Loucy (cell line): ENCODE results near the gene LY6G6D.

Experiments
- H2AFZ ChIP-seq: fragments of 200-600 bp; sonication (generic); 2 replicates; pipeline ENCODE4 v1.6.0; 2016; ENCODE audit warnings: antibody characterized with exemption, mild to moderate bottlenecking, low read length, moderate library complexity
- H3F3A ChIP-seq: fragments of 200-600 bp; 2 replicates; pipeline ENCODE4 v1.6.0; 2016; ENCODE audit warnings: antibody characterized with exemption, low read depth, mild to moderate bottlenecking
- H3K27me3 ChIP-seq: fragments of 200-600 bp; sonication (generic); 2 replicates; pipeline ENCODE4 v1.6.1; 2014; ENCODE audit warnings: low read length, mild to moderate bottlenecking; ENCODE audit not compliant: insufficient read depth, poor library complexity, severe bottlenecking
- H3K36me3 ChIP-seq: fragments of 200-600 bp; sonication (generic); 2 replicates; pipeline ENCODE4 v1.6.1; 2016; ENCODE audit warnings: low read length; ENCODE audit not compliant: insufficient read depth
- H3K4me1 ChIP-seq: fragments of 200-600 bp; sonication (generic); 2 replicates; pipeline ENCODE4 v1.5.1; 2014; ENCODE audit warnings: low read length, mild to moderate bottlenecking; ENCODE audit not compliant: insufficient read depth, poor library complexity, severe bottlenecking
- H3K4me2 ChIP-seq: fragments of 200-600 bp; sonication (generic); 2 replicates; pipeline ENCODE4 v1.6.0; 2014; ENCODE audit warnings: antibody characterized with exemption, low read length, low read depth, mild to moderate bottlenecking; ENCODE audit not compliant: poor library complexity, severe bottlenecking
- H3K4me3 ChIP-seq: fragments of 200-600 bp; sonication (generic); 2 replicates; pipeline ENCODE4 v1.5.1; 2014; ENCODE audit warnings: low read length, mild to moderate bottlenecking, mixed read lengths; ENCODE audit not compliant: poor library complexity, severe bottlenecking
- H3K79me2 ChIP-seq: fragments of 200-600 bp; sonication (generic); 2 replicates; pipeline ENCODE4 v1.6.1; 2014; ENCODE audit warnings: low read length; ENCODE audit not compliant: insufficient read depth
- H3K9ac ChIP-seq: fragments of 200-600 bp; sonication (generic); 2 replicates; pipeline ENCODE4 v1.6.0; 2014; ENCODE audit warnings: mild to moderate bottlenecking, low read depth, low read length, moderate library complexity; ENCODE audit not compliant: poor library complexity, severe bottlenecking
- H3K9me2 ChIP-seq: fragments of 200-600 bp; sonication (generic); replicated peaks from 2 replicates; pipeline ENCODE4 v1.6.1; 2016; ENCODE audit warnings: low read depth, low read length, mixed read lengths
- H3K9me3 ChIP-seq: fragments of 200-600 bp; sonication (generic); 2 replicates; pipeline ENCODE4 v1.6.1; 2014; ENCODE audit warnings: mild to moderate bottlenecking, antibody characterized with exemption, low read length, low read depth; ENCODE audit not compliant: insufficient read depth
- H4K20me1 ChIP-seq: fragments of 200-600 bp; sonication (generic); 2 replicates; pipeline ENCODE4 v1.6.0; 2014; ENCODE audit warnings: antibody characterized with exemption, low read length, mild to moderate bottlenecking; ENCODE audit not compliant: insufficient read depth, poor library complexity, severe bottlenecking
- EZH2phosphoT487 ChIP-seq: fragments of 200-600 bp; IDR thresholded peaks from 2 replicates; pipeline ENCODE4 v1.6.1; 2018; ENCODE audit warnings: antibody characterized with exemption, mild to moderate bottlenecking, moderate library complexity, borderline replicate concordance
- TF ChIP-seq, protein P1 (sequence below): fragments of 200-600 bp; sonication (generic); conservative IDR thresholded peaks from 2 replicates; pipeline ENCODE4 v1.5.1; 2014; ENCODE audit warnings: mild to moderate bottlenecking, antibody characterized with exemption, low read length

The LY6G6D gene

DNA sequence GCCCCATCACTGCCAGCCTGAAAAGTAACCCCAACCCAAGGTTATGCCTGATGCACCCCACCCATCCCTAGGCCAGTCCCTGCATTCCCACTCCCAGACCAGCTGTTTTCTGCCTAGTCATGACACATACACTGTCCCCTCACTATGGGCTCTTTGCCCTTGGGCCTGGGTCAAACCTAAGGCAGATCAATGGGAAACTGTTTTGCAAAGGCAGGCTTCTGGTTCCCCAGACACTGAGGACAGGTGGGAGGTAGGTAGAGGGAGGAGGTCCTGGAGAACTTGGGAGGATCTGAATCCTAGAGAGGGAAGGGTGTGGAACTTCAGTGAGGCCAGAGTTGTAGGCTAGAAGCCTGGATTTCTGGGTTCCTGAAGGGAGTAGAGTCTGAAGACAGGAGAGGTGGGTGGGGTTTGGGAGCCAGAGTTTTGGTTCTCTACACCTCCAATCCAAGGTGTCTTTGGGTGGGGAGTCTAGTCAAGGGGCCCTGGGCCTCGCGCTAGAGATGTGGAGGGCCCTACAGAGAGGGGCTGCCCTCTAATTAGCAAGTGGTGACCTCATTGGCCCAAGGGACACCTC is 19.2 kb downstream of the LY6G6D start:
- peaks cover 75% of the 10 kb centered on the region for H3K79me2 ChIP-seq
- no peaks in the 10 kb centered on the region for H3K9me3 ChIP-seq
- H3K4me1 ChIP-seq = peaks cover 61% of the 10 kb centered on the region
- peaks cover 36% of the 10 kb centered on the region for H4K20me1 ChIP-seq
- H3K36me3 ChIP-seq = peaks cover 35% of the 10 kb centered on the region
- H3K27me3 ChIP-seq = peaks cover 9% of the 10 kb centered on the region
- no peaks in the 10 kb centered on the region for H3K9me2 ChIP-seq
- peaks cover 23% of the 10 kb centered on the region for H3F3A ChIP-seq
- peak overlapping the region; percentile 99 for H3K4me2 ChIP-seq
- TF ChIP-seq, protein P1, sequence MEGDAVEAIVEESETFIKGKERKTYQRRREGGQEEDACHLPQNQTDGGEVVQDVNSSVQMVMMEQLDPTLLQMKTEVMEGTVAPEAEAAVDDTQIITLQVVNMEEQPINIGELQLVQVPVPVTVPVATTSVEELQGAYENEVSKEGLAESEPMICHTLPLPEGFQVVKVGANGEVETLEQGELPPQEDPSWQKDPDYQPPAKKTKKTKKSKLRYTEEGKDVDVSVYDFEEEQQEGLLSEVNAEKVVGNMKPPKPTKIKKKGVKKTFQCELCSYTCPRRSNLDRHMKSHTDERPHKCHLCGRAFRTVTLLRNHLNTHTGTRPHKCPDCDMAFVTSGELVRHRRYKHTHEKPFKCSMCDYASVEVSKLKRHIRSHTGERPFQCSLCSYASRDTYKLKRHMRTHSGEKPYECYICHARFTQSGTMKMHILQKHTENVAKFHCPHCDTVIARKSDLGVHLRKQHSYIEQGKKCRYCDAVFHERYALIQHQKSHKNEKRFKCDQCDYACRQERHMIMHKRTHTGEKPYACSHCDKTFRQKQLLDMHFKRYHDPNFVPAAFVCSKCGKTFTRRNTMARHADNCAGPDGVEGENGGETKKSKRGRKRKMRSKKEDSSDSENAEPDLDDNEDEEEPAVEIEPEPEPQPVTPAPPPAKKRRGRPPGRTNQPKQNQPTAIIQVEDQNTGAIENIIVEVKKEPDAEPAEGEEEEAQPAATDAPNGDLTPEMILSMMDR = no peak
- no peak for TF ChIP-seq EZH2phosphoT487
- peak overlapping the region; percentile 100 for H3K4me3 ChIP-seq
- peak overlapping the region; percentile 100 for H3K9ac ChIP-seq
- H2AFZ ChIP-seq = no peak overlapping the region

DNA sequence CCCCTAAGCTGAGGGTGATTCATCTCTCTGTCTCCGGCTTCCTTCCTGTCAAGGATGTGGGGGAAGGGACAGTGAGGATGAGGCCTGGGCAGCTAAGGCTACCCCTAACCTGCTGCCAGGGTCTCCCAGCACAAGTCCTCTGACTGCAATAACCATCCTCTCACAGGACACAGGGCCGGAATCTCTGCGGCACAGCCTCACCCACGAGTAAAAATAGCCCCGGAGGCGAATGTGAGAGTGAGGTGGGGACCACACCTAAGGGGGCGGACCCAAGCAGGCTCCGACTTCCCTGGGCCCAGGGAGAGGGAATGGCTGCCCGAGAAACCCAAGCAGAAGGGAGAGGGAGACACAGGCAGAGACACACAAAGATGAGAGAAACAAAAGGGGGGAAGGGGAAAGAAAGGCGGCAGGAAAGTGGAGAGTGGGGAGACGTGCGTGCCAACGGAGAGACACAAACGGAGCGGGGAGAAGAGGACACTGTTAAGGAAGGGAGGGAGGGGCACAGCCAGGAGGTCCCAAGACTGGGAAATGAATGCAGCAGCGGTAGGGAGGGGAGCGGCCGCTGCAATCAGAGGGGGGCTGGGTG is 19.8 kb downstream of the LY6G6D start:
- H4K20me1 ChIP-seq = peaks cover 36% of the 10 kb centered on the region
- H3K4me2 ChIP-seq = peak overlapping the region; percentile 99
- peaks cover 63% of the 10 kb centered on the region for H3K4me1 ChIP-seq
- peak overlapping the region; percentile 100 for H3K9ac ChIP-seq
- H2AFZ ChIP-seq = no peak overlapping the region
- peaks cover 23% of the 10 kb centered on the region for H3F3A ChIP-seq
- no peaks in the 10 kb centered on the region for H3K9me2 ChIP-seq
- peaks cover 35% of the 10 kb centered on the region for H3K36me3 ChIP-seq
- peak overlapping the region; percentile 100 for H3K4me3 ChIP-seq
- TF ChIP-seq, protein P1 = no peak
- TF ChIP-seq EZH2phosphoT487 = no peak
- H3K27me3 ChIP-seq = peaks cover 9% of the 10 kb centered on the region
- no peaks in the 10 kb centered on the region for H3K9me3 ChIP-seq
- peaks cover 71% of the 10 kb centered on the region for H3K79me2 ChIP-seq

DNA sequence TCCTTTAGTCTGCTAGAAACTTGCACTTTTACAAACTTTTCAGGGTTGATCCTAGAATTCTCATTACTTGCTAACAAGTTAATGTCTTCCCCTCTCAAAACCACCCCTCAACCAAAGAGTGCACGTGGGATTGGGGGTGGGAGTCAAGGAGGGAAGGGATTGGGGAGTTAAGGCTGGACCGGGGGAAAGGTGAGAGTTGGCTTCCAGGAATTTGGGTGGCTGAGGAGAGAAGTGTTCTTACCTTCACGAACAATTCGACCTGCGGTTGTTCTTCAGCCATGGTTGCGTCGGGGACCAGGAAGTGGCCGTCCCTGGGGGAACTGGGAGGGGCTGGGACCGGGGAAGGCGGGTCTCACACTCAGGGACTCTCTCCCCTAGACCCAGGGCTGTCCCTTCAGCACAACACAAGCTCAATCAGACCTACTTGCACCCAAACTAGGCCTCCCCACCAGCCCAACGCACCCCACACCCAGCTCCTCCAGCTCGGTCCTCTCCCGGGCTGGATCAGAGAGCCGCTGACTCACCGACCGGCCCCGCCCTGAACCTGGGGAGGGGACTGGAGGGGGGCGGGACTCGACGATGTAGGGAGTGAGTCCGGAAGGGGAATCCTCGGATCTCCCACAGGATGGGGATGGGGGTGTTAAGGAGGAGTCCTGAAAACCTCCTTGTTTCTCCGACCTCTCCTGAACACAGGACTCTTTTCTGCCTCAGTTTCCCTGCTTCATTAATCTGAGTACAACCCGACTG is 21.0 kb downstream of the LY6G6D start, which contains the start of gene CLIC1:
Gene CLIC1, minus strand, starts transcription at position 510 of the 747 bp plus-strand sequence. Its CDS starts 230 bp downstream, at position 280.
- Histone ChIP-seq H3K79me2 (peaks cover 75% of the 10 kb centered on the region), H3K4me2 (peak within 1 kb of the TSS; percentile 99), H4K20me1 (peaks cover 29% of the 10 kb centered on the region), H3K4me1 (peaks cover 60% of the 10 kb centered on the region), H3K4me3 (peak within 1 kb of the TSS; percentile 100), H3F3A (peaks cover 20% of the 10 kb centered on the region), H3K9me3 (no peaks in the 10 kb centered on the region), H3K27me3 (peaks cover 9% of the 10 kb centered on the region), H2AFZ (no peak within 1 kb of the TSS), H3K9ac (peak within 1 kb of the TSS; percentile 100), H3K9me2 (no peaks in the 10 kb centered on the region), H3K36me3 (peaks cover 27% of the 10 kb centered on the region)
- TF ChIP-seq, protein P1 = no peak
- no peak for TF ChIP-seq EZH2phosphoT487
